Uterus (tissue), 2 donors: ENCODE results near the gene FBXO34.

Experiments
- CTCF ChIP-seq, 4 experiments: fragments of 200-600 bp in 2 of 4; fragments of 450-650 bp in 2 of 4; sonication (generic) in 2 of 4; IDR thresholded peaks; one replicate each; pipeline ENCODE4 v1.5.1; 2016 to 2019; ENCODE audit warnings: antibody characterized with exemption in 4 of 4, mild to moderate bottlenecking in 2 of 4, moderate library complexity in 1 of 4
- POLR2A ChIP-seq, 2 donors: fragments of 450-650 bp; IDR thresholded peaks; one replicate each; pipeline ENCODE4 v1.6.1; 2016; ENCODE audit warnings: antibody characterized with exemption in 2 of 2, mild to moderate bottlenecking in 1 of 2, moderate library complexity in 1 of 2

GRCh38 chr14:55381561-55381960 is 110.3 kb downstream of the FBXO34 start:
- no peak for TF ChIP-seq CTCF (IDR thresholded peaks at IDR 0.05)
- no peak for TF ChIP-seq POLR2A (IDR thresholded peaks at IDR 0.05)
